Measurements from ENCODE around the gene MOCS1. TPM values are rescaled to one million over a fixed set of nuclear protein-coding genes. Genes with fewer than 3 reads are reported as not detected.

MOCS1 gene
- total and polyA plus RNA-seq, 9 of the 15 experiments (the other 6 are each of a cell fraction or from before 2014, with no cell fraction given) = 0.69 to 12.7 (median 8.7) TPM

DNA sequence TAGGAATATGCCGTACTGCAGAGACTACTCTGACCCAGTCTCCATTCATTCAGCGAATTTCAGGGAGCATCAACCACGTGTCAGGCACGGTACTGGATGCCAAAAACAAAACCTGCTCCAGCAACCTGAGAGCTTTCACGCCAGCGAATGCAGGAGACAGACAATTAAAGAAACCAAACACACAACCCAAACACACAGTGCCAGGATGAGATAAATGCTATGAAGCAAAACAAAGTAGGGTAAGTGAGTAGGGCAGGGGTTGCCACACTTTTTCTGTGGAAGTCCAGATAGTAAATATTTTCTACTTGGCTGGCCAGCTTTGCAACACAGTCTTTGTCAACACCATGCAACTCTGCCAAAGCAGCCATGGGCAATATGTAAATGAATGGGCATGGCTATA lies 10.0 kb downstream of the MOCS1 start (continued):
- TF ChIP-seq, protein P1, sequence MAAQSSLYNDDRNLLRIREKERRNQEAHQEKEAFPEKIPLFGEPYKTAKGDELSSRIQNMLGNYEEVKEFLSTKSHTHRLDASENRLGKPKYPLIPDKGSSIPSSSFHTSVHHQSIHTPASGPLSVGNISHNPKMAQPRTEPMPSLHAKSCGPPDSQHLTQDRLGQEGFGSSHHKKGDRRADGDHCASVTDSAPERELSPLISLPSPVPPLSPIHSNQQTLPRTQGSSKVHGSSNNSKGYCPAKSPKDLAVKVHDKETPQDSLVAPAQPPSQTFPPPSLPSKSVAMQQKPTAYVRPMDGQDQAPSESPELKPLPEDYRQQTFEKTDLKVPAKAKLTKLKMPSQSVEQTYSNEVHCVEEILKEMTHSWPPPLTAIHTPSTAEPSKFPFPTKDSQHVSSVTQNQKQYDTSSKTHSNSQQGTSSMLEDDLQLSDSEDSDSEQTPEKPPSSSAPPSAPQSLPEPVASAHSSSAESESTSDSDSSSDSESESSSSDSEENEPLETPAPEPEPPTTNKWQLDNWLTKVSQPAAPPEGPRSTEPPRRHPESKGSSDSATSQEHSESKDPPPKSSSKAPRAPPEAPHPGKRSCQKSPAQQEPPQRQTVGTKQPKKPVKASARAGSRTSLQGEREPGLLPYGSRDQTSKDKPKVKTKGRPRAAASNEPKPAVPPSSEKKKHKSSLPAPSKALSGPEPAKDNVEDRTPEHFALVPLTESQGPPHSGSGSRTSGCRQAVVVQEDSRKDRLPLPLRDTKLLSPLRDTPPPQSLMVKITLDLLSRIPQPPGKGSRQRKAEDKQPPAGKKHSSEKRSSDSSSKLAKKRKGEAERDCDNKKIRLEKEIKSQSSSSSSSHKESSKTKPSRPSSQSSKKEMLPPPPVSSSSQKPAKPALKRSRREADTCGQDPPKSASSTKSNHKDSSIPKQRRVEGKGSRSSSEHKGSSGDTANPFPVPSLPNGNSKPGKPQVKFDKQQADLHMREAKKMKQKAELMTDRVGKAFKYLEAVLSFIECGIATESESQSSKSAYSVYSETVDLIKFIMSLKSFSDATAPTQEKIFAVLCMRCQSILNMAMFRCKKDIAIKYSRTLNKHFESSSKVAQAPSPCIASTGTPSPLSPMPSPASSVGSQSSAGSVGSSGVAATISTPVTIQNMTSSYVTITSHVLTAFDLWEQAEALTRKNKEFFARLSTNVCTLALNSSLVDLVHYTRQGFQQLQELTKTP (IDR thresholded peaks at IDR 0.05; ENCODE audit: low read depth in 1 of 2, partially characterized antibody in 2 of 2) = no peak
- TF ChIP-seq, protein P2, sequence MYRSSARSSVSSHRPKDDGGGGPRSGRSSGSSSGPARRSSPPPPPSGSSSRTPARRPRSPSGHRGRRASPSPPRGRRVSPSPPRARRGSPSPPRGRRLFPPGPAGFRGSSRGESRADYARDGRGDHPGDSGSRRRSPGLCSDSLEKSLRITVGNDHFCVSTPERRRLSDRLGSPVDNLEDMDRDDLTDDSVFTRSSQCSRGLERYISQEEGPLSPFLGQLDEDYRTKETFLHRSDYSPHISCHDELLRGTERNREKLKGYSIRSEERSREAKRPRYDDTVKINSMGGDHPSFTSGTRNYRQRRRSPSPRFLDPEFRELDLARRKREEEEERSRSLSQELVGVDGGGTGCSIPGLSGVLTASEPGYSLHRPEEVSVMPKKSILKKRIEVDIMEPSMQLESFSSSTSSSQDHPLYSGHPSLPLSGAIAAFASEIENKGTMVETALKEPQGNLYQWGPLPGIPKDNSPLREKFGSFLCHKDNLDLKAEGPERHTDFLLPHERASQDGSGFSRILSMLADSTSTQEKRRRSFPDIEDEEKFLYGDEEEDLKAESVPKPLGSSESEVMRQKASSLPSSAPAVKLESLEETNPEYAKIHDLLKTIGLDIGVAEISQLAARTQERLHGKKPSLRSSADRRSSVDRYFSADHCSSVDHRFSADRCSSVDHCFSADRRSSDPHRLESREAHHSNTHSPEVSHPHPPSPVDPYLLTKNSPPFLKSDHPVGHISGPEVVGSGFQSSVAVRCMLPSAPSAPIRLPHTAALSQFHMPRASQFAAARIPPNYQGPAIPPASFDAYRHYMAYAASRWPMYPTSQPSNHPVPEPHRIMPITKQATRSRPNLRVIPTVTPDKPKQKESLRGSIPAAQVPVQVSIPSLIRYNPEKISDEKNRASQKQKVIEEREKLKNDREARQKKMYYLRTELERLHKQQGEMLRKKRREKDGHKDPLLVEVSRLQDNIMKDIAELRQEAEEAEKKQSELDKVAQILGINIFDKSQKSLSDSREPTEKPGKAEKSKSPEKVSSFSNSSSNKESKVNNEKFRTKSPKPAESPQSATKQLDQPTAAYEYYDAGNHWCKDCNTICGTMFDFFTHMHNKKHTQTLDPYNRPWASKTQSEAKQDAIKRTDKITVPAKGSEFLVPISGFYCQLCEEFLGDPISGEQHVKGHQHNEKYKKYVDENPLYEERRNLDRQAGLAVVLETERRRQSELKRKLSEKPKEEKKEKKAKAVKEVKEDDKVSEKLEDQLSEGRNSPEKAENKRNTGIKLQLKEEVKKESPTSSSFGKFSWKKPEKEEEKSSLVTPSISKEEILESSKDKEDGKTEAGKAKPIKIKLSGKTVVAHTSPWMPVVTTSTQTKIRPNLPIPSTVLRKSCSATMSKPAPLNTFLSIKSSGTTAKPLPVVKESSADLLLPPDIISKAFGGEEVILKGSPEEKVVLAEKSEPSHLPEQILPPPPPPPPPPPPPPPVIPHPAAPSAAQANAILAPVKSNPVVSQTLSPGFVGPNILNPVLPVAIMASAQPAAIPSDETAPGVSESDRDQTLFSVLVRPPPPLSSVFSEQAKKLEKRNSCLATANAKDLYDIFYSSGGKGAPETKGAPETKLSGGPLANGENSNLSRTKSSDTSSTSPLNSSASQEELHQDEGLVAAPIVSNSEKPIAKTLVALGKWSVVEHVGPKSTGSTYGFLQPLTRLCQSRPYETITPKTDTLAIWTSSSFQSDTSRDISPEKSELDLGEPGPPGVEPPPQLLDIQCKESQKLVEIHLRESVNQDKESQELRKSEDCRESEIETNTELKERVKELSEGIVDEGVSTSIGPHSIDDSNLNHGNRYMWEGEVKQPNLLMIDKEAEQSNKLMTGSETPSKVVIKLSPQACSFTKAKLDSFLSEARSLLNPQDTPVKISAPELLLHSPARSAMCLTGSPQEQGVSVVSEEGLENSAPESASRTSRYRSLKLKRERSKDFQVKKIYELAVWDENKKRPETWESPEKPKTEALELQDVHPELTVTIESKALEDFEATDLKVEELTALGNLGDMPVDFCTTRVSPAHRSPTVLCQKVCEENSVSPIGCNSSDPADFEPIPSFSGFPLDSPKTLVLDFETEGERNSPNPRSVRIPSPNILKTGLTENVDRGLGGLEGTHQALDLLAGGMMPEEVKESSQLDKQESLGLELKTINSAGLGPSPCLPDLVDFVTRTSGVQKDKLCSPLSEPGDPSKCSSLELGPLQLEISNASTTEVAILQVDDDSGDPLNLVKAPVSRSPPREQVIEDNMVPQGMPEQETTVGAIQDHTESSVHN (IDR thresholded peaks at IDR 0.05; ENCODE audit: borderline replicate concordance in 1 of 2, low read depth in 1 of 2) = no peak
- no peak for TF ChIP-seq ETV6 (IDR thresholded peaks at IDR 0.05; ENCODE audit: borderline replicate concordance in 1 of 2, low read depth in 2 of 2, low read length in 1 of 2)
- no peak for TF ChIP-seq ETV6 (CRISPR knock-in tag; IDR thresholded peaks at IDR 0.05; ENCODE audit: borderline replicate concordance)
- TF ChIP-seq, protein P3, sequence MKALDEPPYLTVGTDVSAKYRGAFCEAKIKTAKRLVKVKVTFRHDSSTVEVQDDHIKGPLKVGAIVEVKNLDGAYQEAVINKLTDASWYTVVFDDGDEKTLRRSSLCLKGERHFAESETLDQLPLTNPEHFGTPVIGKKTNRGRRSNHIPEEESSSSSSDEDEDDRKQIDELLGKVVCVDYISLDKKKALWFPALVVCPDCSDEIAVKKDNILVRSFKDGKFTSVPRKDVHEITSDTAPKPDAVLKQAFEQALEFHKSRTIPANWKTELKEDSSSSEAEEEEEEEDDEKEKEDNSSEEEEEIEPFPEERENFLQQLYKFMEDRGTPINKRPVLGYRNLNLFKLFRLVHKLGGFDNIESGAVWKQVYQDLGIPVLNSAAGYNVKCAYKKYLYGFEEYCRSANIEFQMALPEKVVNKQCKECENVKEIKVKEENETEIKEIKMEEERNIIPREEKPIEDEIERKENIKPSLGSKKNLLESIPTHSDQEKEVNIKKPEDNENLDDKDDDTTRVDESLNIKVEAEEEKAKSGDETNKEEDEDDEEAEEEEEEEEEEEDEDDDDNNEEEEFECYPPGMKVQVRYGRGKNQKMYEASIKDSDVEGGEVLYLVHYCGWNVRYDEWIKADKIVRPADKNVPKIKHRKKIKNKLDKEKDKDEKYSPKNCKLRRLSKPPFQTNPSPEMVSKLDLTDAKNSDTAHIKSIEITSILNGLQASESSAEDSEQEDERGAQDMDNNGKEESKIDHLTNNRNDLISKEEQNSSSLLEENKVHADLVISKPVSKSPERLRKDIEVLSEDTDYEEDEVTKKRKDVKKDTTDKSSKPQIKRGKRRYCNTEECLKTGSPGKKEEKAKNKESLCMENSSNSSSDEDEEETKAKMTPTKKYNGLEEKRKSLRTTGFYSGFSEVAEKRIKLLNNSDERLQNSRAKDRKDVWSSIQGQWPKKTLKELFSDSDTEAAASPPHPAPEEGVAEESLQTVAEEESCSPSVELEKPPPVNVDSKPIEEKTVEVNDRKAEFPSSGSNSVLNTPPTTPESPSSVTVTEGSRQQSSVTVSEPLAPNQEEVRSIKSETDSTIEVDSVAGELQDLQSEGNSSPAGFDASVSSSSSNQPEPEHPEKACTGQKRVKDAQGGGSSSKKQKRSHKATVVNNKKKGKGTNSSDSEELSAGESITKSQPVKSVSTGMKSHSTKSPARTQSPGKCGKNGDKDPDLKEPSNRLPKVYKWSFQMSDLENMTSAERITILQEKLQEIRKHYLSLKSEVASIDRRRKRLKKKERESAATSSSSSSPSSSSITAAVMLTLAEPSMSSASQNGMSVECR (CRISPR knock-in tag; IDR thresholded peaks at IDR 0.05) = no peak
- TF ChIP-seq SMARCA5 (IDR thresholded peaks at IDR 0.05) = no peak
